HUDEP-2 (cell line): Measurements from ENCODE around the gene EYS.
A peak's percentile ranks its signal among the peaks of the same experiment; 100 is the strongest.
"Not testable (repeated sequence)": the region's sequence is repeated elsewhere in the genome, so short reads cannot be mapped to it uniquely, and the experiment has no call there.

ENCODE experiments used
- DNase-seq, 76 experiments: peaks; one replicate each; lab custom pipeline; 2025; ENCODE audit not compliant: unreplicated experiment in 76 of 76; lab: John Stamatoyannopoulos, UW

Gene EYS

DNA sequence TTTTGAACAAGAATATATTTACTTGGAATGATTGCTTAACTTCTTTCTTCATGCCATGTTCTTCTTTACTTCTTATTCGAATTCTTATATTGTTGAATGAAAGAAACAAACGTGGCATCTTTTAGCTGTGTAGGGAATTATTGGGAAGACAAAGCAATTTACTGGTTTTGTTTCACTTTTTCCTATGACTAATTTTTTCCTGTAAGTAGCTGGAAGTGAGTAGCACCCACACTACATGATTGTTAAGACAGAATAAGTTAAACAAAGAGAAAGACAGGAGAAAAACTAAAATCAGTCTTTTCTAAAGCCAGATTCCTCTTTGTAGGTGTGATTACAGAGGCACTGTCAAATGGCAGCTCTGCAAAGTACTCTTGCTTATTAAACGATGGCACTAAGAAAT lies 593.4 kb downstream of the EYS start:
- no peak for DNase-seq

DNA sequence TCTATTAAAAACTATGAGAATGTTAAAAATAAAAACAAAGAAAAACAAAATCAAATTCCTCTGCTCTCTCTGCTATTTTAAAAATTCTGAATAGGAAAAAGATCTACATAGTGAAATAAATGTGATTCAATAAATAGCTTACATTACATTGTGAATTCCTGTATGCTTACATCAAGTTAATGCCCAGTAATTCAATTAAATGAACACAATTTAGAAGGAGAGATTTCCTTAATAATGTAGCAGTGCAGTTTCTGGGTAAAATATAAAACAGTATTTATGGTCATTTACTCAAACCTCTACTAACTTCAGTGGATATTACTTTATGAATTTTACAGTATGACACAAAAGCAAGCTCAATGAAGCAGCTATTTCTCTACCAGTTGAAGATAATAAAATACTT lies 594.6 kb downstream of the EYS start:
- no peak for DNase-seq

DNA sequence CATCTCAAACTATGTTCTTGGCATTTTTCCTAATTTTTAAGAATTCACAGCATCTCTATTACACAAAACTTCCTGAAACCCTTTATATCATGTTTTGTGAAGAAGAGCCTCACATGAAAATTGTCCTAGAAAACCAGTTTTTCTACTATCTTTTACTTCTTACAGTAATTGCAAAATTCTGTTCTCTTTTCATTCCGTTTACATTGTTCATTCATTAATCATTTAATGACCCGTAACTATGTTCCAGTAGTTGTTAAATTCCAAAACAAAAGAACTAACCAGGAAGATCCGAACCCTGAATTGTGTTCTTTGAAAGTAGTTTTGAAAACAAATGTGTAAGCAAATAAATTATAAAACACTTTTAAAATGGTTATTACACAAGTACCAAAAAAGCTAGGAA lies 597.0 kb downstream of the EYS start:
- DNase-seq, result no peak

DNA sequence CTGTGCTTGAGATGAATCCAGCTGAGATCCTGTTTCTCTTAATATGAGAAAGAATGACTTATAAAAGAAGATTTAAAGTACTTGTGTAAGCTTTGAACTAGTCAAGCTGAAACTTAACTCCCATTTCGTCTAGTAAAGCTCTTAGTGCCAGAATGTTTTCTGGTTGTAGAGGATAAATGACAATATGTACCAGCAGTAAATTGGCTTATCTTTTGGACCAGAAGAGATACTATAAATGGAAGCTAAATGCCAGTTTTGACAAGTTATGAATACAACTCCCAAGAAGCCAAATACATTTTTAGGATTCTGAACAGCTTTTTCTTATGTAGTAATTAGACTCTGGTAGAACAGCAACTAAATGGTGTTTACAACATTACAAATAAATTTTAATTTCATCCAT lies 608.7 kb downstream of the EYS start:
- no peak for DNase-seq

DNA sequence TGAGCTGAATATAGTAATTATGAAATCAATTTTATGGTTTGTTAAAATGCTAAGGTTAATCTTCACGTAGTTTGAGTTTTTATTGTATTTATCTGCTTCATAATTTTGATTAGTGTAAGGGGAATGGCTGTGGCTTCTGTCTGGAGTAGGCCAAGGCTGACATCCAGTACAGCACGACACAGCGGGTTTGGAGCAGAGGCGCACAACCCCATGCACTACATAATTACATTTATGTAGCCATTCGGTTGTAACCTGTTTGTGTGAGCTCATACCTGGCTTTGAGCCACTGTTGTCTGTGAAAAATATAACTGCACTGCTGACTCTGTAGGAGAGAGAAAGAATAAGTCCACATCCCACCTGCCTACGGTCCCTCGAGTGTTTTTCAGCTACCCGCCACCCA lies 615.5 kb downstream of the EYS start:
- DNase-seq, result no peak

DNA sequence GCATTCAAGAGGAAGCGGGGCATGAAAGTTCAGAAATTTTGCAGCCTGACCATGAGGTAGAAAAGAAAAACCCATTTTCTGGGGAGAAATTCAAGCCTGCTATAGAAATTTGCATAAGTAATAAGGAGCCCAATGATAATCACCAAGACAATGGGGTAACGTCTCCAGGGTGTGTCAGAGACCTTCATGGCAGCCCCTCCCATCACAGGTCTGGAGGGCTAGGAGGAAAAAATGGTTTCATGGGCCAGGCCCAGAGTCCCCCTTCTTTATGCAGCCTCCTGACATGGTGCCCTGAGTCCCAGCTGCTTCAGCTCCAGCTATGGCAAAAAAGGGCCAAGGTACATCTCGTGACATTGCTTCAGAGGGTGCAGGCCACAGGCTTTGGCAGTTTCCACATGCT lies 618.5 kb downstream of the EYS start:
- DNase-seq, result no peak

DNA sequence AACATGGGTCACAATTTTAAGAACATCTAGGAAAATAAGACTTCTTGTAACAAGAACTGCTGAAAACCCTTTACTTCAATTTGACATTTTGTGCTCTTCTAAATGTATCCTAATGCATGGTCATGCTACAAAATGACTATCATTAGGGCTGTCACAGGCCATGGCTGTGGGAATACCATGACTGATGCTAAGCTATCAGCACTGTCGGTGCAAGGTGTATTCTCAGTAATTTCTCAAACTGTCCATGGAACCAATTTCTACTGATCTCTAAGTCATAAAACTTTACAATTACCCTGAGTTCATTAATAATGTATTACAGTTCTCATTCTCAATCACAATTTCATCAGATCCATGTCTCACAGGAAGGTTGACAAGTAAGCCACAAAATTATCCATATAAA lies 625.3 kb downstream of the EYS start:
- no peak for DNase-seq

DNA sequence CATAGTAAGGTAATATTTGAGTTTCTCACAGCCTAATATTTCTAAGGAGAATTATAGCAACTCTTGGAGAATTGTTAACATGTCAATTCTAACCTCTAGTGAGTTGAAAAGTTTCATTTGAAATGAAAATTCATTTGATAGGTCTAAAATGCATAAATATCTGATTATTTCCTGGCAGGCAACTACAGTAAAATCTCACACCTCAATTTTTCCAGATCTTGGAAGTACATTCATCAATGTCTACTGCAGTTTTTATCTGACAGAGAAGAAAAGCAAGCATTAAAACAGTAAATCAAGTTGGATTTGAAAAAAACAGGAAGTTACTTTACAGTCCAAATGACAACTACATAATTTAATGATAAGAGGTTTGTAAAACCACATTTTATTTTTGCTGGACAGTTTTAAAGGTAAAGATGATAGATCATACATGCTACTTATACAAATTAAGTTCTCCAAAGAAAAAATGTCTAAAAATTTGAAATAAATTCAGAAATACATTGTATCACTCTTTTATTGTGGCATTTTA lies 631.3 kb downstream of the EYS start:
- DNase-seq, result peak in 1 of 76 experiments; percentile 5

DNA sequence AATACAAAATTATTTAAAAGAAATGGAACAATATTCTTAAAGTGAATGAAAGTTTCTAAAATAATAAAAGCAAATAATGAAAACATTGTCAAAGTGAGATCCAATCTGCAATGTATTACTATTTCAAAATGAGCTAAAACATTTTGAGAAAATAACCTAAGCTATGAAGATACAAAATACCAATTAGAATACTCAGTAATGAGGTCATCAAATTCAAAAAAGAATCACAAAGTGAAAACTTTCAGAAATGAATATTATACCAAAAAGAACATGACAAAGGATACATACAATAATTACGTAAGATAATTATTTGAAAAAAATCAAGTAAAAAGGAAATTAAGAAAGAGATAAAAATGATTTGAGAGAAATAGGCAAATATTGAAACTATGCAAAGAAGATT lies 634.5 kb downstream of the EYS start:
- no peak for DNase-seq

DNA sequence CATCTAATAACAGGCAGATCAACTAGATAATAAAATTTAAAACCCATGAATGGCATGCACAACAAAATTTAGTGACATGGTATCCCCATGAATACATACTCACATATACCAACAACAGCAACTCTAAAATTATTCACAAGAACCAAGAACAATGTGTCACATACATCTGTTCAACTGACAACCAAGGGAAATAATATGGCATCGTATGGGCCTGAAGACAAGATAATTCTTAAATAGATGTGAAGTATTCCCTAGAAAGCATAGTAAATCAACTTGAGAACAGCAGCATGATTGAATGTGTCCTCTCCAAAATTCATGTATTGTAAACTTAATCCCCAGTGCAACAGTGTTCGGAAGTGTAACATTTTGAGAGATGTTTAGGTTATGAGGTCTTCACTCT lies 635.5 kb downstream of the EYS start:
- no peak for DNase-seq

DNA sequence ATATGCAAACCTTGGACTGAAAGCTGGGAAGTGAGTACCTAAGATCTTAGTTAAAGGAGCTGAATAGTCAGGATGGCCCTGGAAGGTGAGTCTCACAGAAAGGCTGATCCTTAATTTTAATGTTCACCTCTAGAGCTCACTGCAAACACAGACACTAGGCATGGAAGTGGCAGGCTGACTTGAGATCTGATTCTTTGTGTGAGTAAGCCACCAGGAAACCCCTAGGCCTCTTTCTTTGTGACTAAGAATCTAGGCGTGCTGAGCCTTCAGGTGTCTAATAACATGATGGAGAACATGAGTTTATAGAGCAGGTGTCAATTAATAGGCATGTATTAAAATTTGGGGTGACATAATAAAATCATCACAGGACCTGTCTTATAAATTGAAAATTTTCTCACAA lies 642.2 kb downstream of the EYS start:
- DNase-seq, result no peak

DNA sequence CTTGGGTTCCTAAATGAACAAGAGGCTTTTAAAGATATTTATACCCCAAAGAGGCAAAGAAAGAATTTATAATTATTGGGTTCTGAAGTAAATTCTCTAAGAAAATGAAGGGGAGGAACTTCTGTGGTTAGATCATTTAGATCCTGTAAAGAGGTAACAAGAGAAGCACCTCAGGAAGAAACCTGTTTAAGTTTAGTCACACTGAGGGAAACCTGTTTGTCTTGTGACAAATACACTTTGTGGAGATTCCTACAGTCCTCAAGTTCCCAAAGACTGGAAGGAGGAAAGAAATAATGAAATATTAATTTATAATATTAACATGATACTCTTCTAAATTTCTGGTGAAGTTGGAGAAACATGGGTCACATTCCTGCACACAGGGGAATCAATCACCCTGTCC lies 647.5 kb downstream of the EYS start:
- no peak for DNase-seq

DNA sequence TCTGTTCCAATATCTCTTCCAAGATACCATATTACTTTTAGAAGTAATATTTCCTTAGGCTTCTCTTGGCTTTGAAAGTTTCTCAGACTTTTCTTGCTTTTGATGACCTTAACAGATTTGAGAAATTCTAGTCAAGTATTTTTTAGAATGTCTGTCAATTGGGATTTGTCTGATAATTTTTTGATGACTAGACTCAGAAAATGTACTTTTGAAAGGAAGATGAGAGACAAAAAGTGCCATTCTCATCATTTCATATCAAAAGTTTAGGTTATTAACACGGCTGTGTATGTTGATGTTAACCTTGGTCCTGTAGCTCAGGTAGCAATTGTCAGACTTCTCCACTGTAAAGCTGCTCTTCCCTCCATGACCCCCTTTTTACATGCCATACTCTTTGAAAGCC lies 651.5 kb downstream of the EYS start:
- no peak for DNase-seq

DNA sequence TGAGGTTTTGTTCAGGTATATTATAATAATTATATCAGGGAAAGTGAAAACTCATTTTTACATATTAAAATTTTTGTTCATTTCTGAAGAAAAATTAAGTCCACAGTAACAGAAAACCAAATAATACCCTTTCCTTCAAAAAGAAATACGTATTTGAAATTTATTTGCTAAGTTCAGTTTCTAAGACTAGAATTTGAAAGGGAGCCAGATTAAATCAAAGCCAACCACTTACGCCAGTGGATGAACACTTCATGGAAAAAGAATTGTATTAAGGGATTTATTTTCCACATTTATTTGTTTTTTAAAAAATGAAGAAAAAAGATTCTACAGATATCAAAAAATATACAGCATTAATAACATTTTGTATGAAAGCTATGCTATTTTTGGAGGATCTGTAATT lies 654.4 kb downstream of the EYS start:
- DNase-seq, result no peak

DNA sequence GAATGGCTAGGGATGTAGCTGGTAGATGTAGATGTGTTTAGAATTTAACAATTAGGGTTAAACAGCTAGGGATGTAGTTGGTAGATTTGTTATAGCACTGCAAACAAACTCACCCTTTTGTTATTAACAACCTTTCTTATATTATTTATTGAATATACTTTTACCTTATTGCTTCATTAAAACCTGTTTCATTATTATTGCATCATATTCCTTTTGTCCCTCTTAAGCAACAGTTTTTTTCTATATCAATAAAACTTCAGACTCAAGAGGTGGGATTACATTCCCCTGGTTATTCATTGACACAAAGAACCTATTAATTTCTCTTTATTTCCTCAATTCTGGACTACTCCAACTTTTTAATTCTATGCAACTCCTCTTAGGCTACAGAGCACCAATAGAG lies 661.2 kb downstream of the EYS start:
- DNase-seq, result no peak

DNA sequence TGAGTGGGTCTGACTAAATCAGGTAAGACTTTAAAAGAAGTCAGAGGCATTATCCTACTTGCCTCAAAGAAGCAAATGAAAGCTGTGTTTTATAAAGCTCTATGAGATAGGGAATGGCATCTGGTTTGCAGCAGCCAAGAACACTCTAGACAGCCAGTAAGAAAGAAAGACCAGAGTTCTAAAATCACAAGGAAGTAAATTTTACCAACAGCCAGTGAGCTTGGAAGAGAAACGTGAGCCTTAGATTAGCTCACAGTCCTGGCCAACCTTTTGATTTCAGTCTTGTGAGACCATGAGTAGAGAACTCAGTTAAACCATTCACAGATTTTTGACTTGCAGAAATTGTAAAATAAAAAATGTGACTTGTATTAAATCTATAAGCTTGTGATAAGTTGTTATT lies 693.0 kb downstream of the EYS start:
- DNase-seq, result no peak

DNA sequence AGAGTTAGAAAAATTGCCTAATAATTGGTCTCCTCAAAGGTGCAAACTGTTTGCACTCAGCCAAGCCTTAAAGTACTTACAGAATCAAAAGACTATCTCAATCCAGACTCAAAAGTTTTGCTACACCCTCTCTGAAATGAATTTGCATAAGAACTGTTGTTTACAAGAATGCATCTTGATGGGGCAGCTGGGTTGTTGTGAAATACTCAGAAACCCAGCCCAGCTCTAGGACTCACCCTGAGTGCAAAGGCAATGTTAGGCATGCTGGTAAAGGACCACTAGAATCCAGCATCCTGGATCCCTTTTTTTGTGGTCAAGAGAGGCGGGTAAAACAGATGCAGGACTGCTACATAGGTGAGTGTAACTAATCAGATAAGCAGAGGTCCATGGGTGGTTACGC lies 700.2 kb downstream of the EYS start:
- no peak for DNase-seq

DNA sequence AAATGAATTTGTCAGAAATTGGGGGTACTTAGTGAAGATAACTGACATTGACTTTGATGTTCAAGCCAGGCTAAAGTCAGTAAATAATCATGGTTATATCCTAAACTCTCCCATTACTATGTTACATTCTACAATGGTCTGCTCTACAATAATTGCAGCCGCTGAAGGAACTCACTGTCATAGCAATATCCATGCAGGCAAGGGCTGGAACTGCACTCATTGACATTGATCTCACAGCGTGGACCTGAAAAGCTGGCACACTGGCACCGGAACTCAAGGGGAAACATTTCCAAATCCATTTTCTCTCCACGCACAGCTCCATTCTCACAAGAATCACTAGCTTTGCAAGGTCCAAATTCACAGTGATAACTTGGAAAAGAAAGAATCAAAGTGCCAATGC lies 702.7 kb downstream of the EYS start:
- DNase-seq, result no peak

DNA sequence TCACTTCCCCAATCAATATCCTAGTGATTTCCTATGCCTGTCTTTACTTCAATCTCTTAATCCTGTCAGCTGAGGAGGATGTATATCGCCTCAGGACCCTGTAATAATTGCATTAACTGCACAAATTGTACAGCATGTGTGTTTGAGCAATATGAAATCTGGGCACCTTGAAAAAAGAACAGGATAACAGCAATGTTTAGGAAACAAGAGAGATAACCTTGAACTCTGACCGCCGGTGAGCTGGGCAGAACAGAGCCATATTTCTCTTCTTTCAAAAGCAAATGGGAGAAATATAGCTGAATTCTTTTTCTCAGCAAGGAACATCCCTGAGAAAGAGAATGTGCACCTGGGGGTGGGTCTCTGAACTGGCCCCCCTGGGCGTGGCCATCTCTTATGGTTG lies 704.1 kb downstream of the EYS start:
- DNase-seq, result not testable (repeated sequence)

DNA sequence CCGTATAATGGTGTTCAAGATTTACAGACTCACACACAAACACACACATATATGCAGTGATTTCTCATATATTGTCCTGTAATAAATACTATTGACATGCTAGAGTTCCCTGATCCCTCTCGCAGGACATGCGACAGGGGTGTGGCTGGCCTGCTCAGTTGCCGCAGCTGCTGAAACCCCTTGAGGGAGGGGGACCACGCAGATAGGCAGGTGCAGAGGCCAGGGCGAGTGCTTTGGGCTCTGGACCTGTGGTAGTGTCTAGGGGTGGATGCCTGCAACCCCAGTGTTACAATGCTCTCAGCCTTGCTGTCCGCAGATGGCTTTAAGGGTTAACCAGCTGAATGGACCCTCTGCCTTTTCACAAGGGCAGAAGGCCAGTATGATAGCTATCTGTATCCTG lies 706.2 kb downstream of the EYS start:
- DNase-seq, result no peak

DNA sequence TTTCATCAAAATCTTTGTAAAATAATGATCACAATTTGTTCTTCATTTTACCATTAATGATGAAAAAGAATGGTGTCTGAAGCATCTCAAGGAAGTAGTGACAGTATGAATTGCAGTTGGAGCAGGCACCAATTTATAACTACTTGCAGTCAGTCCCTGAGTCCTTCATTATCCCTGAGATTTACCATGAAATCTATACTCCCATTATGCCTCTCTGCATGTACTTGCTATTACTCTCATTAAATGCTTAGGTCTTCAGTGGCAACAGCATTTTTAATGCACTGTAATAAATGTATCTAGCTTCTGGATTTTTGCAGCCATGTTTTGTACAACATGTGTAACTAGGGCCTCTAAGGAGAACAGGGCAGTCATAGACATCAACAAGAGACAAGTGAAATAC lies 708.8 kb downstream of the EYS start:
- no peak for DNase-seq

DNA sequence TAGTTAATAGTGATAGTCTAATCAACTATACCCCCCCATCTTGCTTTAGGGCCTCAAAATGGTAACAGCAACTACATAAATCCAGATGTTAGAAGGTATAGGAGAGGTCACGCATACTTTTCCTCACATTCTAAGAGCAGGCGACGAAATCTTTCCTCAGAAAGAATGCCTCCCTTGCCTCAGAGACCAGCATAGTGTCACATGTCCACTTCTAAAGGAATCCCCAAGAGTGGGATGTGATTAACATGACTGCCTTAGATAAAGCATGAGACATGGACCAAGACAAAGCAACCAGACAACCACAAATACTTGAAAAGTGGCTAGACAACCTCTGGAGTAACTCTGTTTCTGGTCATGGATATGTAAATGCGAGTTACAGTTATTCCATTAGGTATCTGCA lies 710.7 kb downstream of the EYS start:
- DNase-seq, result no peak

DNA sequence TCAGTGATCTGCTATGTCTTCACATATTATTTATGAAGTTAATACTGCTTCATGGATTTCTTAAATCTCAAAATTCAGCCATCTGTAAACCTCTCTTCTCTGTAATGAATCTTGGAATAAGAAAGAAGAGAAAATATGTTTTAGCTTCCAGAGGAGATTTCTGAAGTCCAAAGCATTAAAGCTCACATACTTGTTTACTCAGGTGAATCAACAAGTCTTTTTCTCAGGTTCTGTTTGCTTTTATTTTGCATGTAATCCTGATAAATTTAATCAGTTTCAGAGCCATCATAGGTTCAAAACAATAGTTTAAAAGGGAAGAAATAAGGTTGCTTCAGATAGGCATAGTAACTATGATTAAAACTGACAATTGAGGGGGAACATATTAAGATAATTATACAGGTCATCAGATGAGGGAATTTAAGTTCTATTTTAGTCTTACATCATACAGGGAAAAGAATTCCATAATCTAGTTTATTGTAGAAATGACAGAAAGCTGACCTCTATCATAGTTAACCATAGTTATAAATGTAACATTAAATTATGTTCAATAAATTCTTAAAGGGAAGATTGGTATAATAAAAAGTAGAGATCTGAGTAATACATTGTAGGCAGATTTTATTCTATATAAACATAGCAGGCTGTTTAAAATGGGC lies 716.2 kb downstream of the EYS start:
- no peak for DNase-seq
